Neural progenitor cell (in vitro differentiated cells): Measurements from ENCODE around the gene BANF1. TPM values are rescaled to one million over a fixed set of nuclear protein-coding genes. Genes with fewer than 3 reads are reported as not detected.

Experiments
- DNase-seq: peaks from one replicate; pipeline ENCODE4 v3.0.0-alpha.2; 2016; ENCODE audit warnings: low spot score
- H2AFZ ChIP-seq: fragments of 200-600 bp; sonication (generic); replicated peaks from 2 replicates; pipeline ENCODE4 v1.6.1; 2016; ENCODE audit warnings: antibody characterized with exemption
- H3F3A ChIP-seq: fragments of 200-600 bp; sonication (generic); 2 replicates; pipeline ENCODE4 v1.6.1; 2016; ENCODE audit warnings: antibody characterized with exemption, low read depth
- H3K27ac ChIP-seq: fragments of 200-600 bp; sonication (generic); 2 replicates; pipeline ENCODE4 v1.5.1; 2016; ENCODE audit warnings: mild to moderate bottlenecking
- H3K27me3 ChIP-seq: fragments of 200-600 bp; sonication (generic); 2 replicates; pipeline ENCODE4 v1.6.1; 2016; ENCODE audit warnings: mild to moderate bottlenecking, moderate library complexity
- H3K36me3 ChIP-seq: fragments of 200-600 bp; sonication (generic); 2 replicates; pipeline ENCODE4 v1.5.1; 2016
- H3K4me1 ChIP-seq: fragments of 200-600 bp; sonication (generic); 2 replicates; pipeline ENCODE4 v1.6.1; 2016; ENCODE audit warnings: mixed run types
- H3K4me2 ChIP-seq: fragments of 200-600 bp; sonication (generic); 2 replicates; pipeline ENCODE4 v1.6.1; 2016
- H3K4me3 ChIP-seq: fragments of 200-600 bp; sonication (generic); 2 replicates; pipeline ENCODE4 v1.5.1; 2016
- H3K79me2 ChIP-seq: fragments of 200-600 bp; sonication (generic); 2 replicates; pipeline ENCODE4 v1.6.1; 2016; ENCODE audit warnings: low read depth
- H3K9ac ChIP-seq: fragments of 200-600 bp; sonication (generic); 2 replicates; pipeline ENCODE4 v1.6.1; 2016
- H3K9me3 ChIP-seq: fragments of 200-600 bp; sonication (generic); 2 replicates; pipeline ENCODE4 v1.5.1; 2016; ENCODE audit warnings: low read depth
- H4K20me1 ChIP-seq: fragments of 200-600 bp; sonication (generic); 2 replicates; pipeline ENCODE4 v1.6.1; 2016; ENCODE audit warnings: low read depth
- H3K27ac Mint-ChIP-seq: 3 replicates; pipeline ENCODE4 v1.8.0; 2021; ENCODE audit warnings: mixed read lengths
- H3K27me3 Mint-ChIP-seq: 2 replicates; pipeline ENCODE4 v1.8.0; 2022; ENCODE audit warnings: low read depth, mild to moderate bottlenecking, inconsistent platforms, moderate library complexity, mixed read lengths; ENCODE audit not compliant: insufficient read depth
- H3K36me3 Mint-ChIP-seq: 3 replicates; pipeline ENCODE4 v1.8.0; 2021; ENCODE audit warnings: mixed read lengths
- H3K4me1 Mint-ChIP-seq: 3 replicates; pipeline ENCODE4 v1.8.0; 2021; ENCODE audit warnings: mixed read lengths
- H3K4me3 Mint-ChIP-seq: 3 replicates; pipeline ENCODE4 v1.8.0; 2021; ENCODE audit warnings: mild to moderate bottlenecking, moderate library complexity, mixed read lengths
- H3K9me3 Mint-ChIP-seq: 3 replicates; pipeline ENCODE4 v1.8.0; 2020; ENCODE audit warnings: mixed read lengths
- EZH2 ChIP-seq: fragments of 200-600 bp; sonication (generic); IDR thresholded peaks from 2 replicates; pipeline ENCODE4 v1.6.1; 2017; ENCODE audit warnings: antibody characterized with exemption, mild to moderate bottlenecking, moderate library complexity
- EZH2phosphoT487 ChIP-seq: fragments of 200-600 bp; sonication (generic); IDR thresholded peaks from 2 replicates; pipeline ENCODE4 v1.6.1; 2017; ENCODE audit warnings: antibody characterized with exemption
- total RNA-seq: library from RNA; depleted of rRNA; stranded (reverse); fragments of >200 nt; gene quantifications from 2 replicates; pipeline ENCODE4 v1.2.3, GENCODE V29; 2015; ENCODE audit warnings: low replicate concordance
- TF ChIP-seq, protein P1 (sequence below): fragments of 200-600 bp; sonication (generic); IDR thresholded peaks from 2 replicates; pipeline ENCODE4 v1.5.1; 2017; ENCODE audit warnings: antibody characterized with exemption, mild to moderate bottlenecking

The BANF1 gene
- total RNA-seq, 1 donor from 2014 or later, result 39.8 TPM

DNA sequence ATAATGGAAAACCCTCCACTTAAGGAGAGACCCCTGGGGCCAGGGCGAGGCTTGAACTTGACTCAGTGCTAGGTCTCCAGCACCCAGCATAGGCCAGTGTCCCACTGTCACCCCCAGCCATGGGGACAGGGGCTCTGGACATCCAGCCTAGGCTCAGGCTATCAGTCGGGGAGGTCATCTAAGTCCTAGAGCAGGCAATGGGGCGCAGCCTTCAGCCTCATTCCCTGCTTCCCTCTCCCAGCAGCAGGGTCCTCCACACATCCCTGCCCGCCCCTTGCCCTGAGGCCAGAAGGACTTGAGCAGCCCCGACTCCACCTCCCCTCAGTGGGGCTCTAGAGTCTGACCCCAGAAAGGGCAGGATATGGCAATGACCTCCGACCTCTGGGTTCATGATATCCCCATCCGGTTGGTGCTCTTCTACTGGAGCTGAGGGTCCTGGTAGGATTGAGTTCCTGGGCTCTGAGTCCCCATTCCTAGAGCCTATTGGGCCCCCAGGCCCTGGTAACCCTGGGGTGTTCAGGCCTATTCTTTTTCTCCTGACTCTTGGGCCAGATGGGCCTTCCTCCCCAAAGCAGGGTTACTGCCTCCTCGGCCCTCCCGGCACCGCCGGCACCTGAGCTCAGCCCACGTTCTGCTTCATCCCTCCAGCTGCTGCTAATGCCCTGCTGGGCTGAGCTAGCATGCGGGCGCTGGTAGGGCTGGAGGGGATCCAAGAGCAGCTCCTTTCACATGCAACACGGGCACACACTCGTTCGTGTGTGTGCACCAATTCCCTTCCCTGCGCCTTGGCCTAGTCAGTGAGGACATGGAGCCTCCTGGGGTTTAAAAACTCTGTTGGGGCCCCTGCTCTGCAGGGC, 13.9 kb downstream of the BANF1 start:
- H3K9ac ChIP-seq, result no peak overlapping the region
- Mint-ChIP-seq H3K4me3 (no peak overlapping the region), H3K9me3 (no peaks in the 10 kb centered on the region), H3K27me3 (peaks cover 15% of the 10 kb centered on the region), H3K27ac (no peak overlapping the region), H3K4me1 (no peaks in the 10 kb centered on the region), H3K36me3 (no peaks in the 10 kb centered on the region)
- no peaks in the 10 kb centered on the region for H3K36me3 ChIP-seq
- no peak for DNase-seq
- peaks cover 21% of the 10 kb centered on the region for H3K27me3 ChIP-seq
- H2AFZ ChIP-seq, result no peak overlapping the region
- H3K4me1 ChIP-seq, result no peaks in the 10 kb centered on the region
- no peak for TF ChIP-seq EZH2phosphoT487
- TF ChIP-seq EZH2, result no peak
- TF ChIP-seq, protein P1, sequence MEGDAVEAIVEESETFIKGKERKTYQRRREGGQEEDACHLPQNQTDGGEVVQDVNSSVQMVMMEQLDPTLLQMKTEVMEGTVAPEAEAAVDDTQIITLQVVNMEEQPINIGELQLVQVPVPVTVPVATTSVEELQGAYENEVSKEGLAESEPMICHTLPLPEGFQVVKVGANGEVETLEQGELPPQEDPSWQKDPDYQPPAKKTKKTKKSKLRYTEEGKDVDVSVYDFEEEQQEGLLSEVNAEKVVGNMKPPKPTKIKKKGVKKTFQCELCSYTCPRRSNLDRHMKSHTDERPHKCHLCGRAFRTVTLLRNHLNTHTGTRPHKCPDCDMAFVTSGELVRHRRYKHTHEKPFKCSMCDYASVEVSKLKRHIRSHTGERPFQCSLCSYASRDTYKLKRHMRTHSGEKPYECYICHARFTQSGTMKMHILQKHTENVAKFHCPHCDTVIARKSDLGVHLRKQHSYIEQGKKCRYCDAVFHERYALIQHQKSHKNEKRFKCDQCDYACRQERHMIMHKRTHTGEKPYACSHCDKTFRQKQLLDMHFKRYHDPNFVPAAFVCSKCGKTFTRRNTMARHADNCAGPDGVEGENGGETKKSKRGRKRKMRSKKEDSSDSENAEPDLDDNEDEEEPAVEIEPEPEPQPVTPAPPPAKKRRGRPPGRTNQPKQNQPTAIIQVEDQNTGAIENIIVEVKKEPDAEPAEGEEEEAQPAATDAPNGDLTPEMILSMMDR, result no peak
- no peaks in the 10 kb centered on the region for H4K20me1 ChIP-seq
- no peaks in the 10 kb centered on the region for H3K9me3 ChIP-seq
- no peaks in the 10 kb centered on the region for H3F3A ChIP-seq
- H3K4me2 ChIP-seq, result no peak overlapping the region
- H3K27ac ChIP-seq, result no peak overlapping the region
- no peaks in the 10 kb centered on the region for H3K79me2 ChIP-seq
- no peak overlapping the region for H3K4me3 ChIP-seq

GRCh38 chr11:66016793-66017177, 14.5 kb downstream of the BANF1 start:
- Histone ChIP-seq H3K4me1 (no peaks in the 10 kb centered on the region), H3K79me2 (no peaks in the 10 kb centered on the region), H3K4me2 (no peak overlapping the region), H3K36me3 (no peaks in the 10 kb centered on the region), H3K4me3 (no peak overlapping the region), H3K27ac (no peak overlapping the region), H4K20me1 (no peaks in the 10 kb centered on the region), H3K9me3 (no peaks in the 10 kb centered on the region), H3K9ac (no peak overlapping the region), H2AFZ (no peak overlapping the region), H3K27me3 (peaks cover 21% of the 10 kb centered on the region), H3F3A (no peaks in the 10 kb centered on the region)
- no peak overlapping the region for H3K4me3 Mint-ChIP-seq
- H3K4me1 Mint-ChIP-seq, result no peaks in the 10 kb centered on the region
- H3K36me3 Mint-ChIP-seq, result no peaks in the 10 kb centered on the region
- TF ChIP-seq EZH2phosphoT487 (no peak), EZH2 (no peak)
- TF ChIP-seq, protein P1, result no peak
- no peaks in the 10 kb centered on the region for H3K9me3 Mint-ChIP-seq
- H3K27ac Mint-ChIP-seq, result no peak overlapping the region
- DNase-seq, result no peak
- peaks cover 16% of the 10 kb centered on the region for H3K27me3 Mint-ChIP-seq

DNA sequence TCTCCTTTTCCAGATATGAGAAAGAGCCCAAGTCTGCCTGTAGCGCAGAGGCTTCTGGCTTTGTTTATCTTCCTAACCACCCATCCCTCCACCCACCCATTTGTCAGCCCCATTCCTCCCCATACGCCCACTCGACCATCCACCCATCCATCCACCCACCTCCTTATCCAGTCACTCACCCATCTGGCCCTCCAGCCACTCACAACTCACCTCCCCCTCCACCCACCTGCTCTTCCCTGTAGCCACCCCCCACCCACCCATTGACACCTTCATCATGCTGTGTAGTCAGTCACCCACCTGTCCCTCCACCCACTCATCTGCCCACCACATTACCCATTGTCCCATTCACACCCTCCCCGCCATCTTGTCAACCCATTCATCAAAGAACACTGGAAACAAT, 15.0 kb downstream of the BANF1 start:
- no peaks in the 10 kb centered on the region for H4K20me1 ChIP-seq
- Mint-ChIP-seq H3K27me3 (peaks cover 15% of the 10 kb centered on the region), H3K4me1 (no peaks in the 10 kb centered on the region), H3K4me3 (no peak overlapping the region), H3K36me3 (no peaks in the 10 kb centered on the region), H3K27ac (no peak overlapping the region), H3K9me3 (no peaks in the 10 kb centered on the region)
- no peak overlapping the region for H3K4me3 ChIP-seq
- H3K79me2 ChIP-seq, result no peaks in the 10 kb centered on the region
- H3K9ac ChIP-seq, result no peak overlapping the region
- TF ChIP-seq, protein P1, result no peak
- no peak for TF ChIP-seq EZH2
- no peaks in the 10 kb centered on the region for H3F3A ChIP-seq
- H3K27ac ChIP-seq, result no peak overlapping the region
- no peak for DNase-seq
- no peaks in the 10 kb centered on the region for H3K4me1 ChIP-seq
- no peak overlapping the region for H2AFZ ChIP-seq
- no peak overlapping the region for H3K4me2 ChIP-seq
- no peaks in the 10 kb centered on the region for H3K9me3 ChIP-seq
- peaks cover 21% of the 10 kb centered on the region for H3K27me3 ChIP-seq
- H3K36me3 ChIP-seq, result no peaks in the 10 kb centered on the region
